CD1c-positive myeloid dendritic cell (primary cell): ENCODE data around the gene MRPL4.

Experiments used
- DNase-seq: peaks from one replicate; pipeline ENCODE4 v3.0.0-alpha.2; 2016; ENCODE audit errors: extremely low spot score

The MRPL4 gene

GRCh38 chr19:10288662-10289166, 36.7 kb downstream of the MRPL4 start:
- DNase-seq: no peak

GRCh38 chr19:10289167-10289835, 37.3 kb downstream of the MRPL4 start:
- DNase-seq: peak; percentile 89

- DNase-seq: no peak
These were observed 37.9 kb downstream of the MRPL4 start, which contains the start of gene ICAM5 for GRCh38 chr19:10289836-10290356. ICAM5 (plus strand) TSS chr19:10289952; CDS start chr19:10290044, 92 bp downstream.

- DNase-seq: no peak
These were observed 38.4 kb downstream of the MRPL4 start for GRCh38 chr19:10290357-10290875.

GRCh38 chr19:10290876-10291553, 39.0 kb downstream of the MRPL4 start:
- peak; percentile 88 for DNase-seq

GRCh38 chr19:10291554-10292205, 39.7 kb downstream of the MRPL4 start:
- DNase-seq: no peak

- peak; percentile 92 for DNase-seq
These were observed 40.3 kb downstream of the MRPL4 start for GRCh38 chr19:10292206-10292788.

DNA sequence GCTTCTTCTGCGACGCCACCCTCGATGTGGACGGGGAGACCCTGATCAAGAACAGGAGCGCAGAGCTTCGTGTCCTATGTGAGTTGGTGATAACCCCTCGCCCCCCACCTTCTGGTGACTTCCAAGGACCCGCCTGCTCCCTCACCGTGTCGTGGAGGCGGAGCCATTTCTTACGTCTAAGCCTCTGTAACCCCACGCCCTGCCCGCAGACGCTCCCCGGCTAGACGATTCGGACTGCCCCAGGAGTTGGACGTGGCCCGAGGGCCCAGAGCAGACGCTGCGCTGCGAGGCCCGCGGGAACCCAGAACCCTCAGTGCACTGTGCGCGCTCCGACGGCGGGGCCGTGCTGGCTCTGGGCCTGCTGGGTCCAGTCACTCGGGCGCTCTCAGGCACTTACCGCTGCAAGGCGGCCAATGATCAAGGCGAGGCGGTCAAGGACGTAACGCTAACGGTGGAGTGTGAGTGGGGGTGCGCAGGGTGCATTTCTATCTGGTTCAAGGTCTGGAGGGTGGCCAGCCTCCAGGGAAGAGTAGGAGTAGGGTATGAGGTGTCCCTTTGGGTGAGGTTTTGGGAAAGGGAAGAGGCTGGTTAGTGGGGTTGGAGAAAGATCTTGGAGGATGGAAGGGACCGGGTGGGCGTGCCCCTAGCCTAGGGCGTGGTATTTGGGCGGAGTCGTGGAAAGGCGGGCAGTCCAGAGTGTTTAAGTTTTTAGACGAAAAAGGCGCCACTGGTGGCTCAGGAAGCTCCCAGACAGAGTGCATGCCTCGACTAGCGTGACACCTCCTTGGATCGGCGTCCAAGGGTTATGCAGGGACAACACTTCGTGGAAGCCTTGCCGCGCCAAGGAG, 41.0 kb downstream of the MRPL4 start:
- DNase-seq: peak; percentile 57

GRCh38 chr19:10293637-10294367, 41.8 kb downstream of the MRPL4 start:
- DNase-seq: peak; percentile 21

GRCh38 chr19:10294368-10294697, 42.3 kb downstream of the MRPL4 start:
- peak; percentile 26 for DNase-seq

DNA sequence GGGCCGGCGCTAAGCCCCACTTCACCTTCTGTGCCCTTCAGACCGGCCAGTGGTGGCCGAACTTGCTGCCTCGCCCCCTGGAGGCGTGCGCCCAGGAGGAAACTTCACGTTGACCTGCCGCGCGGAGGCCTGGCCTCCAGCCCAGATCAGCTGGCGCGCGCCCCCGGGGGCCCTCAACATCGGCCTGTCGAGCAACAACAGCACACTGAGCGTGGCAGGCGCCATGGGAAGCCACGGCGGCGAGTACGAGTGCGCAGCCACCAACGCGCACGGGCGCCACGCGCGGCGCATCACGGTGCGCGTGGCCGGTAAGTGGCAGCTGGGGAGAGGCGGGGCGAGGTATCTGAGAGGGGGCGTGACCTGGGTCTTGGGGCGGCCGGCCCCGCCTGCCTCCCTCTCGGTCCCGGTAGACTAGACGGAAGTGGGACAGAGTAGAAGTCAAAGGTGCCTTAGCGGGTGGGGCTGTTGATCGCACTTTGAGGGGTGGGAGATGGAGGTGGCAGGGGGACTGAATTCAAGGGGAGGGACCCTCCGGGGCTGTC, 43.4 kb downstream of the MRPL4 start:
- peak; percentile 78 for DNase-seq

GRCh38 chr19:10295847-10296591, 44.0 kb downstream of the MRPL4 start:
- DNase-seq: no peak

GRCh38 chr19:10299545-10300458, 47.8 kb downstream of the MRPL4 start:
- DNase-seq: peak; percentile 62

GRCh38 chr19:10305139-10305806, 53.3 kb downstream of the MRPL4 start:
- DNase-seq: peak; percentile 92

DNA sequence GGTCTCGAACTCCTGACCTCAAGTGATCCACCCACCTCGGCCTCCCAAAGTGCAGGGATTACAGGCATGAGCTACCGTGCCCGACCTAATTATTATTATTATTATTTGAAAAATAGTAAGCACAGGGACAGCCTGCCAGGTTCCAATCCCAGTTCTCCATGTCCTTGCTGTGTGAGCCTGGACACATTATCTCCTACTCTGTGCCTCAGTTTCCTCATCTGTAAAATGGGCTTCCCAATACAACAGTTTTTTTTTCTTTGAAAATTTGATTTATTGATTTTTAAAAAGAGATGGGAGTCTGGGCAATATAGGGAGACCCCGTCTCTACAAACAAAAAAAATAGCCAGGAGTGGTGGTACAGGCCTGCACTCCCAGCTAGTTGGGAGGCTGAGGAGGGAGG, 54.3 kb downstream of the MRPL4 start:
- DNase-seq: no peak

DNA sequence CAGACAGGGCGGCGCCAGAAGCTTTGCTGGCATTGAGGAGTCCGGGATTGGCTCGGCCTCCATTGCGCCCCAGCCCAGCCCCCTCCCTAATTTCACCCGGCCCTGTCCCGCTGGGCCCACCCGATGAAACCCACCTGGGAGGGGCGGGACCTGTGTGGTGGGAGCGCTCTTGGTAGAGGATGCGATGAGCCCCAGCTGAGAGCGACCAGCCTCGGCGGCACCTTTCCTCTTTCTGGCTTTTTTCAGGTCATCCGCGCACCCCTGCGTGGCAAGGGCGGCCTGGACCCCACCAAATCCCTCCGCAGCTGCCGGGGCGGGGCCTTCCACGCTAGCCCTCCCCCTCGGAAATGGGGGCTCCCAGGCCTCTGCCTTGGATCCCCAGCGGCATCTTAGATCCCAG, 57.4 kb downstream of the MRPL4 start, which contains the start of gene ZGLP1:
Gene ZGLP1 (minus strand): TSS at position 393 of the 400 bp plus-strand sequence.
- no peak for DNase-seq
